ENCODE data around the gene REX1BD. TPM values are rescaled to one million over a fixed set of nuclear protein-coding genes. Genes with fewer than 3 reads are reported as not detected.

The REX1BD gene
- total and polyA plus RNA-seq, 10 of the 15 experiments (the other 5 are each of a cell fraction or from before 2014, with no cell fraction given), result 1.1 to 101 (median 35.0) TPM

DNA sequence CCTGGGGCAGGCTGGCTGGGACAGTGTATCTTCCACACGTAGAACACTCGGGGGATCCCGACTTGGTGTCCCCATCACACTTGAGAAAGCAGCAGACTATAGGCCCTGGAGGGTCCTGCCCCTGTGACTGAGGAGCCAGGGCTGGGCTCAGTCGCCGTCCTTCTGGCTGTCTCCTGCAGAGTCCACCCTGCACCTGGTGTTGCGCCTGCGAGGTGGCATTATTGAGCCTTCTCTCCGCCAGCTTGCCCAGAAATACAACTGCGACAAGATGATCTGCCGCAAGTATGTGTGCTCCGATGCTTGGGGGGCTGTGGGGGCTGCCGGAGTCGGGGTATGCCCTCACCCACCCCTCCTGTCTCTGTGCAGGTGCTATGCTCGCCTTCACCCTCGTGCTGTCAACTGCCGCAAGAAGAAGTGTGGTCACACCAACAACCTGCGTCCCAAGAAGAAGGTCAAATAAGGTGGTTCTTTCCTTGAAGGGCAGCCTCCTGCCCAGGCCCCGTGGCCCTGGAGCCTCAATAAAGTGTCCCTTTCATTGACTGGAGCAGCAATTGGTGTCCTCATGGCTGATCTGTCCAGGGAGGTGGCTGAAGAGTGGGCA, 13.8 kb upstream of the REX1BD start:
- no peak overlapping the region for H3K9ac ChIP-seq (ENCODE audit: control insufficient read depth, insufficient read depth, low read length)
- no peak for FAIRE-seq
- ChIA-PET CTCF (interaction anchor here (1.3 kb wide), 1 partner anchor 12 kb away, joined by 3 read pairs; no protein-coding TSS in a partner anchor), RAD21 (ENCODE audit: unreplicated experiment) (no interaction called here), SMC1A (ENCODE audit: uncharacterized antibody, unreplicated experiment) (no interaction called here), POLR2A (interaction anchor here (4.0 kb wide), 1 partner anchor 13 kb away, joined by 43 read pairs; the partner anchor contains the start of gene REX1BD)
- no TSS peak for BruUV-seq (replicated peaks)
- ATAC-seq, result no peak
- H3K4me3 ChIP-seq, result no peak overlapping the region
- peaks cover 21% of the 10 kb centered on the region for H3K79me2 ChIP-seq (ENCODE audit: control insufficient read depth, insufficient read depth, low read length)
- H4K20me1 ChIP-seq (ENCODE audit: control insufficient read depth, insufficient read depth), result peaks cover 8% of the 10 kb centered on the region; the same call in 1 of the 2 replicates
- intact Hi-C loops (cut with micrococcal nuclease; ENCODE audit: unreplicated experiment) (no loop called here), in situ Hi-C loops (cut with MboI) (no loop called here)
- no peaks in the 10 kb centered on the region for H3K9me3 ChIP-seq (replicated peaks; ENCODE audit: control insufficient read depth, insufficient read depth, low read length)
- peaks cover 11% of the 10 kb centered on the region; the same call in 1 of the 2 replicates for H3K4me1 ChIP-seq (ENCODE audit: control insufficient read depth, insufficient read depth, low read length)
- no peak for DNase-seq (ENCODE audit: low read depth, low spot score)
- no peak overlapping the region for H2AFZ ChIP-seq (ENCODE audit: control insufficient read depth, low read depth, low read length)
- H3K4me2 ChIP-seq (ENCODE audit: control insufficient read depth, insufficient read depth), result no peak overlapping the region
- peaks cover 11 to 21% of the 10 kb centered on the region in 2 experiments; a peak in 3 of 4 replicates for H3K36me3 ChIP-seq (ENCODE audit: control insufficient read depth in 2 of 2, insufficient read depth in 2 of 2, low read length in 1 of 2)
- TF ChIP-seq KLF5 (IDR thresholded peaks at IDR 0.05; ENCODE audit: partially characterized antibody) (no peak), NBN (IDR thresholded peaks at IDR 0.05) (no peak), IRF4 (IDR thresholded peaks at IDR 0.05; ENCODE audit: low read depth, low read length) (no peak), MTA3 (IDR thresholded peaks at IDR 0.05; ENCODE audit: borderline replicate concordance, low read length) (no peak), ZNF24 (IDR thresholded peaks at IDR 0.05) (no peak), NR2C2 (IDR thresholded peaks at IDR 0.05; ENCODE audit: borderline replicate concordance, control insufficient read depth, insufficient read length, low read depth) (no peak)
- TF ChIP-seq, protein P1, sequence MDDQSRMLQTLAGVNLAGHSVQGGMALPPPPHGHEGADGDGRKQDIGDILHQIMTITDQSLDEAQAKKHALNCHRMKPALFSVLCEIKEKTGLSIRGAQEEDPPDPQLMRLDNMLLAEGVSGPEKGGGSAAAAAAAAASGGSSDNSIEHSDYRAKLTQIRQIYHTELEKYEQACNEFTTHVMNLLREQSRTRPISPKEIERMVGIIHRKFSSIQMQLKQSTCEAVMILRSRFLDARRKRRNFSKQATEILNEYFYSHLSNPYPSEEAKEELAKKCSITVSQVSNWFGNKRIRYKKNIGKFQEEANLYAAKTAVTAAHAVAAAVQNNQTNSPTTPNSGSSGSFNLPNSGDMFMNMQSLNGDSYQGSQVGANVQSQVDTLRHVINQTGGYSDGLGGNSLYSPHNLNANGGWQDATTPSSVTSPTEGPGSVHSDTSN (IDR thresholded peaks at IDR 0.05; ENCODE audit: insufficient replicate concordance, low read depth, low read length), result no peak
- TF ChIP-seq, protein P2, sequence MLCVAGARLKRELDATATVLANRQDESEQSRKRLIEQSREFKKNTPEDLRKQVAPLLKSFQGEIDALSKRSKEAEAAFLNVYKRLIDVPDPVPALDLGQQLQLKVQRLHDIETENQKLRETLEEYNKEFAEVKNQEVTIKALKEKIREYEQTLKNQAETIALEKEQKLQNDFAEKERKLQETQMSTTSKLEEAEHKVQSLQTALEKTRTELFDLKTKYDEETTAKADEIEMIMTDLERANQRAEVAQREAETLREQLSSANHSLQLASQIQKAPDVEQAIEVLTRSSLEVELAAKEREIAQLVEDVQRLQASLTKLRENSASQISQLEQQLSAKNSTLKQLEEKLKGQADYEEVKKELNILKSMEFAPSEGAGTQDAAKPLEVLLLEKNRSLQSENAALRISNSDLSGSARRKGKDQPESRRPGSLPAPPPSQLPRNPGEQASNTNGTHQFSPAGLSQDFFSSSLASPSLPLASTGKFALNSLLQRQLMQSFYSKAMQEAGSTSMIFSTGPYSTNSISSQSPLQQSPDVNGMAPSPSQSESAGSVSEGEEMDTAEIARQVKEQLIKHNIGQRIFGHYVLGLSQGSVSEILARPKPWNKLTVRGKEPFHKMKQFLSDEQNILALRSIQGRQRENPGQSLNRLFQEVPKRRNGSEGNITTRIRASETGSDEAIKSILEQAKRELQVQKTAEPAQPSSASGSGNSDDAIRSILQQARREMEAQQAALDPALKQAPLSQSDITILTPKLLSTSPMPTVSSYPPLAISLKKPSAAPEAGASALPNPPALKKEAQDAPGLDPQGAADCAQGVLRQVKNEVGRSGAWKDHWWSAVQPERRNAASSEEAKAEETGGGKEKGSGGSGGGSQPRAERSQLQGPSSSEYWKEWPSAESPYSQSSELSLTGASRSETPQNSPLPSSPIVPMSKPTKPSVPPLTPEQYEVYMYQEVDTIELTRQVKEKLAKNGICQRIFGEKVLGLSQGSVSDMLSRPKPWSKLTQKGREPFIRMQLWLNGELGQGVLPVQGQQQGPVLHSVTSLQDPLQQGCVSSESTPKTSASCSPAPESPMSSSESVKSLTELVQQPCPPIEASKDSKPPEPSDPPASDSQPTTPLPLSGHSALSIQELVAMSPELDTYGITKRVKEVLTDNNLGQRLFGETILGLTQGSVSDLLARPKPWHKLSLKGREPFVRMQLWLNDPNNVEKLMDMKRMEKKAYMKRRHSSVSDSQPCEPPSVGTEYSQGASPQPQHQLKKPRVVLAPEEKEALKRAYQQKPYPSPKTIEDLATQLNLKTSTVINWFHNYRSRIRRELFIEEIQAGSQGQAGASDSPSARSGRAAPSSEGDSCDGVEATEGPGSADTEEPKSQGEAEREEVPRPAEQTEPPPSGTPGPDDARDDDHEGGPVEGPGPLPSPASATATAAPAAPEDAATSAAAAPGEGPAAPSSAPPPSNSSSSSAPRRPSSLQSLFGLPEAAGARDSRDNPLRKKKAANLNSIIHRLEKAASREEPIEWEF (IDR thresholded peaks at IDR 0.05; ENCODE audit: insufficient replicate concordance, low read depth, low read length), result no peak
- TF ChIP-seq, protein P3, sequence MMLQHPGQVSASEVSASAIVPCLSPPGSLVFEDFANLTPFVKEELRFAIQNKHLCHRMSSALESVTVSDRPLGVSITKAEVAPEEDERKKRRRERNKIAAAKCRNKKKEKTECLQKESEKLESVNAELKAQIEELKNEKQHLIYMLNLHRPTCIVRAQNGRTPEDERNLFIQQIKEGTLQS (IDR thresholded peaks at IDR 0.05; ENCODE audit: borderline replicate concordance, extremely low read depth, low read depth, low read length), result no peak
- over 99% methylated on average over 18 of the region's 18 CpGs for WGBS (ENCODE audit: insufficient coverage, insufficient replicate concordance, low lambda C conversion rate, missing lambda C conversion rate)
- H3K27ac ChIP-seq (ENCODE audit: control insufficient read depth, insufficient read depth), result no peak overlapping the region
- H3K27me3 ChIP-seq (replicated peaks in 1 of 2; ENCODE audit: control insufficient read depth in 2 of 2, insufficient read depth in 2 of 2, low read length in 1 of 2), result no peaks in the 10 kb centered on the region

Data from GM12878 (cell line).